ENCODE measurements around the gene TFEB. TPM values are rescaled to one million over a fixed set of nuclear protein-coding genes. Genes with fewer than 3 reads are reported as not detected.

The TFEB gene
- total and polyA plus RNA-seq, 10 of the 15 experiments (the other 5 are each of a cell fraction or from before 2014, with no cell fraction given), result 0.84 to 108 (median 60.8) TPM

DNA sequence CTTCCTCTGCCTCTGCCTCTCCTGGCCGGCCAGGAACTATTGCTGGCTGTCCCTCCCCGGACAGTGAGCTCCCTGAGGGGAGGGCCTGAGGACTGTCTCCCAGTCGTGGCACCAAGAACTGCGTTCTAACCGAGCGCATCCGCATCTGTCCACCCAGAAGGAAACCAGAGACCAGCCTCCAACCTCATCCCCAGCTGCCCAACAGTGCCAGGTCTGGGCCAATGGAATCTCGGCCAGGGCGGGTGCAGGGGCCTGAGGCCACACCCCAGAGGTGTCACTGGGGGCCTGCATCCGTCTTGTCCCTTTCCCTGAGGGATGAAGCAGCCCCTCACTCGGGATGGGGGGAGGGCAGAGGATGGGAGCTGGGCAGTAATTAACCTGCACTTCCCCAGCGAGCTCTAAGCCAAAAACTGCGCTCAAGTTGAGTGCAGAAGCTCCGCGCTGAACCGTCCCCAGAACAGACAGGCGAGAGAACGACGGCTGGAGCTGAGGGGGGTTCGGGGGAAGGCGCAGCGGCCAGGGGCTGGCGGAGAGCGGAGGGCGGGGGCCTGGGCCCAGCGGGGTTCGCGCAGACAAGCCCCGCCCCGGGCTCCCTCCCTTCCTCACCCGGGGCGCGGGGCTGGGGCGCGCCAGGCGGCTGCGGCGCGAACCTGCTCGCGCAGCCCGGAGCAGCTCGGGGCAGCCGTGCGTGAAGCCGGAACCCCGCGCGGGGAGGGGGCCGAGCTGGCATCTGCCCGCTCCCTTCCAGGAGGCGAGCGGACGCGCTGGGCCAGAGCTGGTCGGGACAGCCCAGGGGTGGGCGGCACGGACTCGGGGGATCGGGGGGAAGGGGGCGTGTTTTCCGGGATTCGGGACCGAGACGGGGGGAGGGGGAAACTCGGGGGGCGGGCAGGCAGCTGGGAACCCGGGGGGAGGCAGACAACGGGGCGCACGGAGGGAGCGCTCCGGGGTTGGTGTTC lies 1.4 kb downstream of the TFEB start (continued):
- TF ChIP-seq, protein P1, sequence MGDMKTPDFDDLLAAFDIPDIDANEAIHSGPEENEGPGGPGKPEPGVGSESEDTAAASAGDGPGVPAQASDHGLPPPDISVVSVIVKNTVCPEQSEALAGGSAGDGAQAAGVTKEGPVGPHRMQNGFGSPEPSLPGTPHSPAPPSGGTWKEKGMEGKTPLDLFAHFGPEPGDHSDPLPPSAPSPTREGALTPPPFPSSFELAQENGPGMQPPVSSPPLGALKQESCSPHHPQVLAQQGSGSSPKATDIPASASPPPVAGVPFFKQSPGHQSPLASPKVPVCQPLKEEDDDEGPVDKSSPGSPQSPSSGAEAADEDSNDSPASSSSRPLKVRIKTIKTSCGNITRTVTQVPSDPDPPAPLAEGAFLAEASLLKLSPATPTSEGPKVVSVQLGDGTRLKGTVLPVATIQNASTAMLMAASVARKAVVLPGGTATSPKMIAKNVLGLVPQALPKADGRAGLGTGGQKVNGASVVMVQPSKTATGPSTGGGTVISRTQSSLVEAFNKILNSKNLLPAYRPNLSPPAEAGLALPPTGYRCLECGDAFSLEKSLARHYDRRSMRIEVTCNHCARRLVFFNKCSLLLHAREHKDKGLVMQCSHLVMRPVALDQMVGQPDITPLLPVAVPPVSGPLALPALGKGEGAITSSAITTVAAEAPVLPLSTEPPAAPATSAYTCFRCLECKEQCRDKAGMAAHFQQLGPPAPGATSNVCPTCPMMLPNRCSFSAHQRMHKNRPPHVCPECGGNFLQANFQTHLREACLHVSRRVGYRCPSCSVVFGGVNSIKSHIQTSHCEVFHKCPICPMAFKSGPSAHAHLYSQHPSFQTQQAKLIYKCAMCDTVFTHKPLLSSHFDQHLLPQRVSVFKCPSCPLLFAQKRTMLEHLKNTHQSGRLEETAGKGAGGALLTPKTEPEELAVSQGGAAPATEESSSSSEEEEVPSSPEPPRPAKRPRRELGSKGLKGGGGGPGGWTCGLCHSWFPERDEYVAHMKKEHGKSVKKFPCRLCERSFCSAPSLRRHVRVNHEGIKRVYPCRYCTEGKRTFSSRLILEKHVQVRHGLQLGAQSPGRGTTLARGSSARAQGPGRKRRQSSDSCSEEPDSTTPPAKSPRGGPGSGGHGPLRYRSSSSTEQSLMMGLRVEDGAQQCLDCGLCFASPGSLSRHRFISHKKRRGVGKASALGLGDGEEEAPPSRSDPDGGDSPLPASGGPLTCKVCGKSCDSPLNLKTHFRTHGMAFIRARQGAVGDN (IDR thresholded peaks at IDR 0.05), result peak; percentile 54; the same call in 1 of the 2 replicates
- peak; percentile 62; the same call in 1 of the 2 replicates for TF ChIP-seq RB1 (IDR thresholded peaks at IDR 0.05; ENCODE audit: borderline replicate concordance)
- TF ChIP-seq BRCA1 (IDR thresholded peaks at IDR 0.05; ENCODE audit: low read depth, low read length), result no peak
- no peak for TF ChIP-seq RFX5 (IDR thresholded peaks at IDR 0.05; ENCODE audit: low read depth, low read length)
- TF ChIP-seq KAT2A (conservative IDR thresholded peaks at IDR 0.05; ENCODE audit: control insufficient read depth, low read depth, low read length), result no peak
- peak; percentile 78; the same call in 1 of the 2 replicates for TF ChIP-seq MXI1 (IDR thresholded peaks at IDR 0.05; ENCODE audit: low read depth, low read length)
- TF ChIP-seq, protein P2, sequence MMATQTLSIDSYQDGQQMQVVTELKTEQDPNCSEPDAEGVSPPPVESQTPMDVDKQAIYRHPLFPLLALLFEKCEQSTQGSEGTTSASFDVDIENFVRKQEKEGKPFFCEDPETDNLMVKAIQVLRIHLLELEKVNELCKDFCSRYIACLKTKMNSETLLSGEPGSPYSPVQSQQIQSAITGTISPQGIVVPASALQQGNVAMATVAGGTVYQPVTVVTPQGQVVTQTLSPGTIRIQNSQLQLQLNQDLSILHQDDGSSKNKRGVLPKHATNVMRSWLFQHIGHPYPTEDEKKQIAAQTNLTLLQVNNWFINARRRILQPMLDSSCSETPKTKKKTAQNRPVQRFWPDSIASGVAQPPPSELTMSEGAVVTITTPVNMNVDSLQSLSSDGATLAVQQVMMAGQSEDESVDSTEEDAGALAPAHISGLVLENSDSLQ (IDR thresholded peaks at IDR 0.05), result peak; percentile 62; the same call in 1 of the 2 replicates
- TF ChIP-seq IKZF1 (conservative IDR thresholded peaks at IDR 0.05), result peak; percentile 82
- TF ChIP-seq, protein P3, sequence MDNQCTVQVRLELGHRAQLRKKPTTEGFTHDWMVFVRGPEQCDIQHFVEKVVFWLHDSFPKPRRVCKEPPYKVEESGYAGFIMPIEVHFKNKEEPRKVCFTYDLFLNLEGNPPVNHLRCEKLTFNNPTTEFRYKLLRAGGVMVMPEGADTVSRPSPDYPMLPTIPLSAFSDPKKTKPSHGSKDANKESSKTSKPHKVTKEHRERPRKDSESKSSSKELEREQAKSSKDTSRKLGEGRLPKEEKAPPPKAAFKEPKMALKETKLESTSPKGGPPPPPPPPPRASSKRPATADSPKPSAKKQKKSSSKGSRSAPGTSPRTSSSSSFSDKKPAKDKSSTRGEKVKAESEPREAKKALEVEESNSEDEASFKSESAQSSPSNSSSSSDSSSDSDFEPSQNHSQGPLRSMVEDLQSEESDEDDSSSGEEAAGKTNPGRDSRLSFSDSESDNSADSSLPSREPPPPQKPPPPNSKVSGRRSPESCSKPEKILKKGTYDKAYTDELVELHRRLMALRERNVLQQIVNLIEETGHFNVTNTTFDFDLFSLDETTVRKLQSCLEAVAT (IDR thresholded peaks at IDR 0.05), result 0 out of 2 replicates have a peak, but pooled peaks have one; percentile 31
- 0 out of 2 replicates have a peak, but pooled peaks have one; percentile 37 for TF ChIP-seq TCF3 (IDR thresholded peaks at IDR 0.05; ENCODE audit: borderline replicate concordance, insufficient read depth, low read depth, low read length)
- peak; percentile 17 for TF ChIP-seq MEF2B (IDR thresholded peaks at IDR 0.05; ENCODE audit: partially characterized antibody, poor library complexity, severe bottlenecking)
- peak; percentile 70; the same call in 1 of the 2 replicates for TF ChIP-seq POLR2AphosphoS5 (IDR thresholded peaks at IDR 0.05; ENCODE audit: low read length)
- no peak for TF ChIP-seq ESRRA (IDR thresholded peaks at IDR 0.05; ENCODE audit: low read length)
- TF ChIP-seq, protein P4, sequence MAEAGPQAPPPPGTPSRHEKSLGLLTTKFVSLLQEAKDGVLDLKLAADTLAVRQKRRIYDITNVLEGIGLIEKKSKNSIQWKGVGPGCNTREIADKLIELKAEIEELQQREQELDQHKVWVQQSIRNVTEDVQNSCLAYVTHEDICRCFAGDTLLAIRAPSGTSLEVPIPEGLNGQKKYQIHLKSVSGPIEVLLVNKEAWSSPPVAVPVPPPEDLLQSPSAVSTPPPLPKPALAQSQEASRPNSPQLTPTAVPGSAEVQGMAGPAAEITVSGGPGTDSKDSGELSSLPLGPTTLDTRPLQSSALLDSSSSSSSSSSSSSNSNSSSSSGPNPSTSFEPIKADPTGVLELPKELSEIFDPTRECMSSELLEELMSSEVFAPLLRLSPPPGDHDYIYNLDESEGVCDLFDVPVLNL (IDR thresholded peaks at IDR 0.05; ENCODE audit: low read depth, low read length), result peak; percentile 50; the same call in 1 of the 2 replicates
- peak; percentile 36; the same call in 1 of the 2 replicates for TF ChIP-seq SIN3A (IDR thresholded peaks at IDR 0.05; ENCODE audit: low read depth, low read length)
- TF ChIP-seq, protein P5, sequence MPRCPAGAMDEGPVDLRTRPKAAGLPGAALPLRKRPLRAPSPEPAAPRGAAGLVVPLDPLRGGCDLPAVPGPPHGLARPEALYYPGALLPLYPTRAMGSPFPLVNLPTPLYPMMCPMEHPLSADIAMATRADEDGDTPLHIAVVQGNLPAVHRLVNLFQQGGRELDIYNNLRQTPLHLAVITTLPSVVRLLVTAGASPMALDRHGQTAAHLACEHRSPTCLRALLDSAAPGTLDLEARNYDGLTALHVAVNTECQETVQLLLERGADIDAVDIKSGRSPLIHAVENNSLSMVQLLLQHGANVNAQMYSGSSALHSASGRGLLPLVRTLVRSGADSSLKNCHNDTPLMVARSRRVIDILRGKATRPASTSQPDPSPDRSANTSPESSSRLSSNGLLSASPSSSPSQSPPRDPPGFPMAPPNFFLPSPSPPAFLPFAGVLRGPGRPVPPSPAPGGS (IDR thresholded peaks at IDR 0.05; ENCODE audit: borderline replicate concordance, insufficient read depth, low read depth, low read length, poor library complexity, severe bottlenecking), result no peak

Measured in GM12878 (cell line).